ENCODE results near the gene SNX27.

DNA sequence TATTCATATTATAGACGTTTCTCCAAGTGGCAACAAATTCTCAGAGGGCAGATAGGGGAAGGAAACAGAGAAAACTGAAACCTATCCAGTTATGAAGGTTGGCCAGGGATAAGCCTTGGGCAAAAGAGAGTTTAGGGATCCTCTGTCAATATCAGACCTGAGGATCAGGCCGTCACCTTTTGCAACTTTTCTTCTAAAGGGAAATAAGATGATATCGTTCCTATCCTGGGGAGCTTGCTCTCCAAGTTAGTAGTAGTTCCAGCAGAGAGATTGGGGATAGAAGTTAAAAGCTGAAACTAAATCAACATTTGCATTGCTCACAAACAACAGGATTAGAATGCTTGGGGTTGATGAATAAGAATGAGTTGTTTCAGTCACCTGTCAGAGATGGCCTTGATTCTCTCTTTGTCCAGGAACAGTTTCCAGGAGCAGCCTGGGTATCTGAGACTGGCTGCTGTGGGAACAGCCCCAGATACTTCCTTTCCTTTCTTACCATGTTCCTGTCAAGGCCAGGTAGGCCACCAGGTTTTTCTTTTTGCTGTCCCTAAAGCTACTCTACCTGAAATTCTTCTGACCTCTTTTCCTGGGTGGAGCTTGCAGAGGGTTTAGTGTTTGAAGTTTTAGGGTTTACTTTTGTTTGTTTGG, 112.0 kb downstream of the SNX27 start:
- TF ChIP-seq, protein P1, sequence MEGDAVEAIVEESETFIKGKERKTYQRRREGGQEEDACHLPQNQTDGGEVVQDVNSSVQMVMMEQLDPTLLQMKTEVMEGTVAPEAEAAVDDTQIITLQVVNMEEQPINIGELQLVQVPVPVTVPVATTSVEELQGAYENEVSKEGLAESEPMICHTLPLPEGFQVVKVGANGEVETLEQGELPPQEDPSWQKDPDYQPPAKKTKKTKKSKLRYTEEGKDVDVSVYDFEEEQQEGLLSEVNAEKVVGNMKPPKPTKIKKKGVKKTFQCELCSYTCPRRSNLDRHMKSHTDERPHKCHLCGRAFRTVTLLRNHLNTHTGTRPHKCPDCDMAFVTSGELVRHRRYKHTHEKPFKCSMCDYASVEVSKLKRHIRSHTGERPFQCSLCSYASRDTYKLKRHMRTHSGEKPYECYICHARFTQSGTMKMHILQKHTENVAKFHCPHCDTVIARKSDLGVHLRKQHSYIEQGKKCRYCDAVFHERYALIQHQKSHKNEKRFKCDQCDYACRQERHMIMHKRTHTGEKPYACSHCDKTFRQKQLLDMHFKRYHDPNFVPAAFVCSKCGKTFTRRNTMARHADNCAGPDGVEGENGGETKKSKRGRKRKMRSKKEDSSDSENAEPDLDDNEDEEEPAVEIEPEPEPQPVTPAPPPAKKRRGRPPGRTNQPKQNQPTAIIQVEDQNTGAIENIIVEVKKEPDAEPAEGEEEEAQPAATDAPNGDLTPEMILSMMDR (optimal IDR thresholded peaks at IDR 0.05 in 1 of 3, IDR thresholded peaks at IDR 0.05 in 1 of 3, conservative IDR thresholded peaks at IDR 0.05 in 1 of 3; ENCODE audit: extremely low read depth in 1 of 3, insufficient read depth in 2 of 3, low read length in 3 of 3): no peak
- no peak for TF ChIP-seq EZH2 (IDR thresholded peaks at IDR 0.05; ENCODE audit: low read length)

Measured in keratinocyte (primary cell).